Panc1 (cell line): ENCODE measurements around the gene SELENOM. TPM values are rescaled to one million over a fixed set of nuclear protein-coding genes. Genes with fewer than 3 reads are reported as not detected.

Source experiments
- ATAC-seq: fragments of 200-7000 bp; cut with Tn5 transposase; 2 replicates; pipeline ENCODE4 v1.9.1; 2020; ENCODE audit warnings: mild to moderate bottlenecking, moderate library complexity
- BruUV-seq: library from RNA; stranded (reverse); fragments of 400-500 nt; replicated peaks from 2 replicates; lab custom pipeline; 2021; lab: Mats Ljungman, UMichigan
- CTCF ChIA-PET: fragments of 300-600 bp; sonication (Branson Sonifier 250); formaldehyde crosslinking; loops from one replicate; lab custom pipeline; 2022; ENCODE audit warnings: antibody characterized with exemption; lab: Charles Lee
- POLR2A ChIA-PET: fragments of 300-600 bp; sonication (Branson Sonifier 250); formaldehyde crosslinking; loops from one replicate; lab custom pipeline; 2022; ENCODE audit warnings: antibody characterized with exemption; lab: Charles Lee
- DNase-seq: peaks from one replicate; pipeline ENCODE4 v3.0.0-alpha.2; 2010; ENCODE audit warnings: low read depth, low spot score
- H3K27ac ChIP-seq: 2 replicates; pipeline ENCODE4 v1.5.1; 2011; ENCODE audit warnings: mild to moderate bottlenecking, low read length, inconsistent platforms
- H3K27me3 ChIP-seq: fragments of 200-500 bp; sonication (Bioruptor generic); 2 replicates; pipeline ENCODE4 v1.6.0; 2014; ENCODE audit warnings: low read length, inconsistent platforms; ENCODE audit not compliant: control insufficient read depth, insufficient read depth
- H3K36me3 ChIP-seq: fragments of 200-500 bp; sonication (Bioruptor generic); 2 replicates; pipeline ENCODE4 v1.5.1; 2014; ENCODE audit warnings: inconsistent platforms, mild to moderate bottlenecking, low read length, moderate library complexity; ENCODE audit not compliant: control insufficient read depth, insufficient read depth
- H3K4me1 ChIP-seq: 2 replicates; pipeline ENCODE4 v1.5.1; 2011; ENCODE audit warnings: inconsistent platforms, mild to moderate bottlenecking, low read length, moderate library complexity; ENCODE audit not compliant: control insufficient read depth, insufficient read depth
- H3K4me3 ChIP-seq, 2 experiments: 2 replicates each; pipeline ENCODE4 v1.5.1; 2011 to 2012; ENCODE audit warnings: low read depth in 2 of 2, low read length in 2 of 2, mild to moderate bottlenecking in 2 of 2, inconsistent platforms in 1 of 2, moderate library complexity in 1 of 2
- H3K9me3 ChIP-seq: fragments of 200-500 bp; sonication (Bioruptor generic); 2 replicates; pipeline ENCODE4 v1.5.1; 2014; ENCODE audit warnings: low read depth, mild to moderate bottlenecking, inconsistent platforms, low read length, moderate library complexity; ENCODE audit not compliant: control insufficient read depth, insufficient read depth
- POLR2AphosphoS5 ChIP-seq: IDR thresholded peaks from 2 replicates; pipeline ENCODE4 v1.6.1; 2012; ENCODE audit warnings: mild to moderate bottlenecking, low read depth, low read length, moderate library complexity
- SIN3A ChIP-seq: IDR thresholded peaks from 2 replicates; pipeline ENCODE4 v1.6.1; 2012; ENCODE audit warnings: low read depth, mild to moderate bottlenecking, low read length, moderate library complexity, borderline replicate concordance; ENCODE audit not compliant: insufficient read depth
- TCF7L2 ChIP-seq: IDR thresholded peaks from 2 replicates; pipeline ENCODE4 v1.6.1; 2011; ENCODE audit warnings: mild to moderate bottlenecking, low read depth, low read length, inconsistent platforms
- in situ Hi-C: cut with HindIII; loops from 2 replicates; pipeline ENCODE4 v1.10.0; 2016; ENCODE audit warnings: low sequenced_read_pairs, low pct_unique_long_range_greater_than_20kb
- intact Hi-C: fragments of 100-400 bp; cut with micrococcal nuclease; formaldehyde crosslinking; loops from one replicate; pipeline ENCODE4 v1.10.0; 2022; ENCODE audit not compliant: unreplicated experiment
- total RNA-seq: library from RNA; stranded (reverse); gene quantifications from one replicate; pipeline ENCODE4 v1.2.1, GENCODE V29; 2021; ENCODE audit not compliant: unreplicated experiment
- TF ChIP-seq, protein P1 (sequence below): fragments of 450-650 bp; IDR thresholded peaks from 2 replicates; pipeline ENCODE4 v1.5.1; 2017; ENCODE audit warnings: mild to moderate bottlenecking
- TF ChIP-seq, protein P2 (sequence below), 2 experiments: IDR thresholded peaks; 2 replicates each; pipeline ENCODE4 v1.6.1; 2011 to 2012; ENCODE audit warnings: low read depth in 2 of 2, control low read depth in 1 of 2, low read length in 1 of 2, mild to moderate bottlenecking in 1 of 2, moderate library complexity in 1 of 2; ENCODE audit not compliant: insufficient read depth in 1 of 2

Gene SELENOM
- total RNA-seq, 1 experiment from 2014 or later = 84.4 TPM

DNA sequence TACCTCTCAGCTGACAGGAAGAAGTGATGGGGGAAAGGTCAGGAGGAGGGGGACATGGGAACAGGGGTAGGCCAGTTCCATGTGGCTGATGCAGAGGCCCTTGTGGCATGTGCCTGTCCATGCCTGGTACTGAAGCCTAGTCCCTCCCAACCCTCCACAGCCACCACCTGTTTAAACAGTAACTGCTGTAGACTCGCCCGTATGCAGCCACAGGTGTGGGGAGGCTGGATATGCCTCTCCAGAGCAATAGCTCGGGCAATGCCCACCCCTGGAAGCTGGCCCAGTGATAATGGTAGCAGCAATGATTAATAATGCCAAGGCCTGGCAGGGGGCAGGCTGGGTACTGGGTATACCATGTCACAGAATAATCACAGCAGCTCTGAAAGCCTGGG lies 24.0 kb downstream of the SELENOM start:
- peaks cover 5% of the 10 kb centered on the region; the same call in 1 of the 2 replicates for H3K36me3 ChIP-seq
- intact Hi-C loops = loop anchor here (5.0 kb wide), 1 partner anchor 136 kb away; no protein-coding TSS in a partner anchor

DNA sequence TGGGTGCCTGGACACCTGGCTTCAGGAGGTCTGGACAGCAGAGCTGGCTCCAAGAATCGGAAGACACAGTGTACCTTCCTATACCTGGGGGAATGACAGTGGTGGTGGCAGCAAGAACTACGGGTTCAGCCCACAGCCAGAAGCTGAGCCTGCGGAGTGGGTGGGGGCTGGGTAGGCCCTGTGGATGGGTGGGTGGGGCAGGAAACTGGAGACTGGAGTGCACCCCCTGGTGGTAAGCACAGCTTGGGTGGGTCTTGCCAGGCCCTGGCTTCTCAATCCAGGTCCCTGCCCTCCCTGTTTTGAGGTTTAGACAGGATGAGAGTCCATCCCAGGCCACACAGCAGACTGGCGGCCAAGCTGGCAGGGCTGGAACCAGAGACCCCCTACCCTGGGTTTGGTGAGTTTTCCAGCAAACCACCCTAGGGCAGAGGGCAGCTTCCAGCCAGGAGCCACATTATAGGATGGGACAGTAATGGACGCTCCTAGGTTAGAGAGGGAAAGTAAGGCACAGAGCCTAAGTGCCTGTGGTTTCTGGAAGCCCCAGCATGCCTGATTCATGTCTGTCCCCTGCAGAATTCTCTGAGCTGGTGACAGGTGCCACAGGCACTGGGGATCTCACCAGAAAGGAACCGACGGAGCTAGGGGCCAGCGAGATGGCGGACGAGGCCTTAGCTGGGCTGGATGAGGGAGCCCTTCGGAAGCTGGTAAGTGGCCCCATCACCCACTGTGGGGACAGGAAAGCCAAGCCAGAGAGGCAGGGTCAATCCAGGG lies 24.6 kb downstream of the SELENOM start:
- Histone ChIP-seq H3K27ac (peak overlapping the region; percentile 76), H3K27me3 (no peaks in the 10 kb centered on the region), H3K36me3 (peaks cover 5% of the 10 kb centered on the region; the same call in 1 of the 2 replicates), H3K4me1 (peaks cover 16% of the 10 kb centered on the region), H3K4me3 (peak overlapping the region; percentile 73 to 79), H3K9me3 (no peaks in the 10 kb centered on the region)
- BruUV-seq = no TSS peak
- POLR2A ChIA-PET = interaction anchor here (0.5 to 0.9 kb wide), 2 partner anchors 107 to 113 kb away, joined by 3 read pairs; no protein-coding TSS in a partner anchor
- TF ChIP-seq, protein P1, sequence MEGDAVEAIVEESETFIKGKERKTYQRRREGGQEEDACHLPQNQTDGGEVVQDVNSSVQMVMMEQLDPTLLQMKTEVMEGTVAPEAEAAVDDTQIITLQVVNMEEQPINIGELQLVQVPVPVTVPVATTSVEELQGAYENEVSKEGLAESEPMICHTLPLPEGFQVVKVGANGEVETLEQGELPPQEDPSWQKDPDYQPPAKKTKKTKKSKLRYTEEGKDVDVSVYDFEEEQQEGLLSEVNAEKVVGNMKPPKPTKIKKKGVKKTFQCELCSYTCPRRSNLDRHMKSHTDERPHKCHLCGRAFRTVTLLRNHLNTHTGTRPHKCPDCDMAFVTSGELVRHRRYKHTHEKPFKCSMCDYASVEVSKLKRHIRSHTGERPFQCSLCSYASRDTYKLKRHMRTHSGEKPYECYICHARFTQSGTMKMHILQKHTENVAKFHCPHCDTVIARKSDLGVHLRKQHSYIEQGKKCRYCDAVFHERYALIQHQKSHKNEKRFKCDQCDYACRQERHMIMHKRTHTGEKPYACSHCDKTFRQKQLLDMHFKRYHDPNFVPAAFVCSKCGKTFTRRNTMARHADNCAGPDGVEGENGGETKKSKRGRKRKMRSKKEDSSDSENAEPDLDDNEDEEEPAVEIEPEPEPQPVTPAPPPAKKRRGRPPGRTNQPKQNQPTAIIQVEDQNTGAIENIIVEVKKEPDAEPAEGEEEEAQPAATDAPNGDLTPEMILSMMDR = peak; percentile 77
- TF ChIP-seq, protein P2, sequence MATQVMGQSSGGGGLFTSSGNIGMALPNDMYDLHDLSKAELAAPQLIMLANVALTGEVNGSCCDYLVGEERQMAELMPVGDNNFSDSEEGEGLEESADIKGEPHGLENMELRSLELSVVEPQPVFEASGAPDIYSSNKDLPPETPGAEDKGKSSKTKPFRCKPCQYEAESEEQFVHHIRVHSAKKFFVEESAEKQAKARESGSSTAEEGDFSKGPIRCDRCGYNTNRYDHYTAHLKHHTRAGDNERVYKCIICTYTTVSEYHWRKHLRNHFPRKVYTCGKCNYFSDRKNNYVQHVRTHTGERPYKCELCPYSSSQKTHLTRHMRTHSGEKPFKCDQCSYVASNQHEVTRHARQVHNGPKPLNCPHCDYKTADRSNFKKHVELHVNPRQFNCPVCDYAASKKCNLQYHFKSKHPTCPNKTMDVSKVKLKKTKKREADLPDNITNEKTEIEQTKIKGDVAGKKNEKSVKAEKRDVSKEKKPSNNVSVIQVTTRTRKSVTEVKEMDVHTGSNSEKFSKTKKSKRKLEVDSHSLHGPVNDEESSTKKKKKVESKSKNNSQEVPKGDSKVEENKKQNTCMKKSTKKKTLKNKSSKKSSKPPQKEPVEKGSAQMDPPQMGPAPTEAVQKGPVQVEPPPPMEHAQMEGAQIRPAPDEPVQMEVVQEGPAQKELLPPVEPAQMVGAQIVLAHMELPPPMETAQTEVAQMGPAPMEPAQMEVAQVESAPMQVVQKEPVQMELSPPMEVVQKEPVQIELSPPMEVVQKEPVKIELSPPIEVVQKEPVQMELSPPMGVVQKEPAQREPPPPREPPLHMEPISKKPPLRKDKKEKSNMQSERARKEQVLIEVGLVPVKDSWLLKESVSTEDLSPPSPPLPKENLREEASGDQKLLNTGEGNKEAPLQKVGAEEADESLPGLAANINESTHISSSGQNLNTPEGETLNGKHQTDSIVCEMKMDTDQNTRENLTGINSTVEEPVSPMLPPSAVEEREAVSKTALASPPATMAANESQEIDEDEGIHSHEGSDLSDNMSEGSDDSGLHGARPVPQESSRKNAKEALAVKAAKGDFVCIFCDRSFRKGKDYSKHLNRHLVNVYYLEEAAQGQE (IDR thresholded peaks at IDR 0.05; ENCODE audit: insufficient read depth in 1 of 2, low read depth in 2 of 2, low read length in 1 of 2) = no peak
- in situ Hi-C loops (no loop called here), intact Hi-C loops (loop anchor here (5.0 kb wide), 1 partner anchor 135 kb away; no protein-coding TSS in a partner anchor)
- DNase-seq (no peak), ATAC-seq (peak; percentile 36; the same call in 1 of the 2 replicates)
- CTCF ChIA-PET = interaction anchor here (0.6 kb wide), 2 partner anchors 46 to 161 kb away, joined by 3 to 5 read pairs; no protein-coding TSS in a partner anchor

More for the DNA sequence above, 24.0 kb downstream of the SELENOM start:
- Histone ChIP-seq H3K4me3 (no peak overlapping the region; a peak in 1 of 4 replicates), H3K9me3 (no peaks in the 10 kb centered on the region), H3K27ac (peak overlapping the region; percentile 91; the same call in 1 of the 2 replicates), H3K27me3 (no peaks in the 10 kb centered on the region), H3K4me1 (peaks cover 16% of the 10 kb centered on the region)
- ChIA-PET CTCF (interaction anchor here (0.6 kb wide), 1 partner anchor 47 kb away, joined by 3 read pairs; no protein-coding TSS in a partner anchor), POLR2A (interaction anchor here (0.5 kb wide), 1 partner anchor 108 kb away, joined by 3 read pairs; no protein-coding TSS in a partner anchor)
- no peak for DNase-seq
- no TSS peak for BruUV-seq
- TF ChIP-seq SIN3A = no peak
- no peak for TF ChIP-seq TCF7L2
- TF ChIP-seq, protein P1 = no peak
- no peak for TF ChIP-seq POLR2AphosphoS5
- TF ChIP-seq, protein P2 (IDR thresholded peaks at IDR 0.05; ENCODE audit: insufficient read depth in 1 of 2, low read depth in 2 of 2, low read length in 1 of 2) = no peak
- in situ Hi-C loops = no loop called here
- no peak for ATAC-seq
